Lung (tissue), 12 donors: ENCODE data around the gene ASTN1. TPM values are rescaled to one million over a fixed set of nuclear protein-coding genes. Genes with fewer than 3 reads are reported as not detected.

Experiments used
- ATAC-seq: fragments of 200-7000 bp; cut with Tn5 transposase; one replicate; pipeline ENCODE4 v1.9.1; 2020; ENCODE audit warnings: moderate number of reproducible peaks; ENCODE audit not compliant: insufficient read depth, low FRiP score
- DNase-seq, 3 donors: peaks; one replicate each; pipeline ENCODE4 v3.0.0-alpha.2; 2013 to 2017
- H3K27ac ChIP-seq, 2 donors: one replicate each; pipeline ENCODE4 v1.5.1; 2013; ENCODE audit warnings: mild to moderate bottlenecking in 2 of 2, moderate library complexity in 2 of 2, control low read depth in 1 of 2, inconsistent platforms in 1 of 2, low read depth in 1 of 2, low read length in 1 of 2
- H3K27me3 ChIP-seq, 3 donors: one replicate each; pipeline ENCODE4 v1.5.1; 2013; ENCODE audit warnings: low read length in 2 of 3; ENCODE audit not compliant: control insufficient read depth in 3 of 3, insufficient read depth in 3 of 3
- H3K36me3 ChIP-seq, 4 donors: one replicate each; pipeline ENCODE4 v1.5.1; 2013; ENCODE audit warnings: low read length in 4 of 4, mild to moderate bottlenecking in 1 of 4, moderate library complexity in 1 of 4; ENCODE audit not compliant: control insufficient read depth in 4 of 4, insufficient read depth in 4 of 4
- H3K4me1 ChIP-seq, 5 donors: one replicate each; pipeline ENCODE4 v1.5.1; 2013; ENCODE audit warnings: low read length in 5 of 5, mild to moderate bottlenecking in 2 of 5, moderate library complexity in 1 of 5; ENCODE audit not compliant: control insufficient read depth in 5 of 5, insufficient read depth in 5 of 5
- H3K4me3 ChIP-seq: one replicate; pipeline ENCODE4 v1.5.1; 2013; ENCODE audit warnings: mild to moderate bottlenecking, control low read depth, moderate library complexity
- H3K9ac ChIP-seq, 2 donors: one replicate each; pipeline ENCODE4 v1.5.1; 2013; ENCODE audit warnings: low read length in 2 of 2, control low read depth in 1 of 2; ENCODE audit not compliant: insufficient read depth in 1 of 2
- H3K9me3 ChIP-seq, 4 donors: one replicate each; pipeline ENCODE4 v1.5.1; 2013; ENCODE audit warnings: low read length in 3 of 4, mild to moderate bottlenecking in 1 of 4, moderate library complexity in 1 of 4; ENCODE audit not compliant: control insufficient read depth in 4 of 4, insufficient read depth in 3 of 4
- WGBS, 2 donors: extraction: QIAGEN DNeasy Blood & Tissue Kit; methylation state at CpG; one replicate each; pipeline ENCODE4 v1.1.7; 2013; 5-methylcytosine and 5-hydroxymethylcytosine counted together
- polyA plus RNA-seq, 2 donors: library from polyadenylated mRNA; stranded (reverse); fragments of 200-250 nt; gene quantifications; one replicate each; pipeline ENCODE4 v1.2.1, GENCODE V29; 2013
- total RNA-seq, 2 donors: library from RNA; depleted of rRNA in 1 of 2; stranded (reverse); fragments of >200 nt in 1 of 2; gene quantifications; one replicate each; pipeline ENCODE4 v1.2.1, GENCODE V29; 2014 to 2021
- TF ChIP-seq, protein P1 (sequence below): IDR thresholded peaks from 2 replicates; pipeline ENCODE4 v1.5.1; 2012; ENCODE audit warnings: mild to moderate bottlenecking; ENCODE audit errors: control extremely low read depth, extremely low read depth
- donor health status: control.
- donor health status: control.
- donor health status: Bipolar disorder and iron deficiency.
- donor health status: healthy.
- donor health status: DM: yes; HTN: yes; CAD: no.

Gene ASTN1
- total and polyA plus RNA-seq, 4 donors, result 0.03 to 3.6 (median 0.08) TPM

DNA sequence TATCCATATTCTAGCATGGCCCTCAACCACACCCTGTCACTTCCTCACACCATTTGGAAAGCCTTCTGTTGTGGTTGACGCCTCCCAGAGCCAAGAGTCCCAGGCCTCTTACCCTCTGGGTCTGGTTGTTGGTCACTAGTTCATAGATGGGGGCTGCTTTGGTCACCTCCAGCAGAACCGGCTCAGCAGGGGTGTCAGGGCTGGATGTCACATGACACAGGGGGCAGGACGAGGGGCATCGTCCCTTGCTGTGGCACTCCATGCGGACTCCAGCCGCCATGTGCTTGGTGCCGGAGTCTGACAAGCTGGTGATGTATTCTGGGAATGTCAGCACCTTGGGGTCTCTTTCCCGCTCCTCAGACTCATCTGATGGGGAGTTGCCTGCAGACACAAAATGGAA lies 270.1 kb downstream of the ASTN1 start:
- H3K4me1 ChIP-seq, result peaks cover 0 to 6% (median 0%) of the 10 kb centered on the region in 5 donors
- WGBS, 2 donors, result 88 to 92% methylated on average over 8 of the region's 8 CpGs
- no peak overlapping the region for H3K27ac ChIP-seq
- no peak overlapping the region for H3K9ac ChIP-seq
- DNase-seq, result no peak
- no peaks in the 10 kb centered on the region for H3K9me3 ChIP-seq
- TF ChIP-seq, protein P1, sequence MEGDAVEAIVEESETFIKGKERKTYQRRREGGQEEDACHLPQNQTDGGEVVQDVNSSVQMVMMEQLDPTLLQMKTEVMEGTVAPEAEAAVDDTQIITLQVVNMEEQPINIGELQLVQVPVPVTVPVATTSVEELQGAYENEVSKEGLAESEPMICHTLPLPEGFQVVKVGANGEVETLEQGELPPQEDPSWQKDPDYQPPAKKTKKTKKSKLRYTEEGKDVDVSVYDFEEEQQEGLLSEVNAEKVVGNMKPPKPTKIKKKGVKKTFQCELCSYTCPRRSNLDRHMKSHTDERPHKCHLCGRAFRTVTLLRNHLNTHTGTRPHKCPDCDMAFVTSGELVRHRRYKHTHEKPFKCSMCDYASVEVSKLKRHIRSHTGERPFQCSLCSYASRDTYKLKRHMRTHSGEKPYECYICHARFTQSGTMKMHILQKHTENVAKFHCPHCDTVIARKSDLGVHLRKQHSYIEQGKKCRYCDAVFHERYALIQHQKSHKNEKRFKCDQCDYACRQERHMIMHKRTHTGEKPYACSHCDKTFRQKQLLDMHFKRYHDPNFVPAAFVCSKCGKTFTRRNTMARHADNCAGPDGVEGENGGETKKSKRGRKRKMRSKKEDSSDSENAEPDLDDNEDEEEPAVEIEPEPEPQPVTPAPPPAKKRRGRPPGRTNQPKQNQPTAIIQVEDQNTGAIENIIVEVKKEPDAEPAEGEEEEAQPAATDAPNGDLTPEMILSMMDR, result no peak
- H3K4me3 ChIP-seq, result no peak overlapping the region
- H3K36me3 ChIP-seq, result no peaks in the 10 kb centered on the region
- ATAC-seq, result no peak
- H3K27me3 ChIP-seq, result no peaks in the 10 kb centered on the region

DNA sequence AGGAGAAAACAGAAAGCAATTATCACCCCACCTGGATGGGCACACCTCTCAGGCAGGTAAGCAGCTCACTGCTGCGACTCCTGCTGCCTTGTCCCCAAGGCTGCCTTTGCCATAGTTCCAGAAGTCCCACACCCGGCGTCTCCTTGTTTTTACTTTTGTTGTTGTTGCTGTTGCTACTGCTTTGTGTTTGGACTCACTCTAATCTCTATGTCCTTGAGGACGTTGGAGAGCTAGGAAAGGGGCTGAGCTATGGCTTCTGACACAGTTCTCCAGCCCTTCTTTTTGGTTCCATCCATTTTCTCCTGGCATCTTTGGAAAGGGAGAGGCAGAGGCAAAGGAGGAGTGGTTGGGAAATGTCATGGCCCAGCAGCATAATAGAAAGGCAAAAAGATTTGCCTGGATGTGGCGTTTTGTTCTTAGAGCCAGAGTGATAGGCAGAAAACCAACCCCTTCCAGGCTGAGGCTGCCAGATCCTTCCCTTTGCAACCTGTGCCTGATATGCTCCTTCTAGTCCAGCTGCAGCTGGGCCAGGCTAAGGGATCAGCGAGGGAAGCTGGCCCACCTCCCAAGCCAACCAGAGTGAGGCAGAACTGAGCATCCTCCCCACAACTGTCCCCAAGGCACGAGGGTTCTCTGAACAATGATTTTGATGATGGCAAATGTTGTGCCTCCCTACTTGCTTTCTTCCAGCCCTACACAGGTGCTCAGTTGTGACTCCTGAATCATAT lies 270.7 kb downstream of the ASTN1 start:
- WGBS, 2 donors, result 67 to 85% methylated on average over 7 of the region's 7 CpGs
- H3K4me3 ChIP-seq, result no peak overlapping the region
- DNase-seq, result no peak

DNA sequence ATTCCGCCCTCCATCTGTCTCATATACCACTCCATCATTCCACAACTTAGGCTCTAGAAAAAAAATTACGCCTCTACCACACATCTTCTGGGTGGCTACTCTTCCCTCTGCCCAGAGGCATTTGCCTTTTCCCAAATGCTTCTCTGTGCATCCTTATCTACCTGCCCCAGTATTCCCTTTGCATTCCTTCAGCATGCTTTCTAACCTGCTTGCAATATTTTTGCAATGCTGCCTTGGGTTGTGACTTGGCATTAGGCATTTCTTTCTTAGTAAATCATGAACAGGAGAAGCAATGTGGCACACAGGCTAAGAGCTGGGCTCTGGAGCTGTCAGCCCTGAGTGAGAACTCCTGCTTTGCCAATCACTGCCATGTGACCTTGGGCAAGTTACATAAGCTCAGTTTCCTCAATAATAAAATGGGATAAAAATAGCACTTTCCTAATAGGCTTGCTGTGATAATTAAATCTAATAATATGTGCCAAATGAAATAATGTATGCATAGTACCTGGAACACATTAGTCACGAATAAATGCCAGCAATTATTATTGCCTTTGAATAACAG lies 276.0 kb downstream of the ASTN1 start:
- WGBS, 2 donors, result 86 to 94% methylated on average over 3 of the region's 3 CpGs
- ATAC-seq, result no peak
- no peak overlapping the region for H3K27ac ChIP-seq

More for the DNA sequence above, 270.7 kb downstream of the ASTN1 start:
- no peaks in the 10 kb centered on the region for H3K36me3 ChIP-seq
- no peak for ATAC-seq
- H3K9me3 ChIP-seq, result no peaks in the 10 kb centered on the region
- no peak overlapping the region for H3K27ac ChIP-seq
- peaks cover 0 to 6% (median 0%) of the 10 kb centered on the region in 5 donors for H3K4me1 ChIP-seq
- no peaks in the 10 kb centered on the region for H3K27me3 ChIP-seq
- H3K9ac ChIP-seq, result no peak overlapping the region
- TF ChIP-seq, protein P1, result no peak

More for the DNA sequence above, 276.0 kb downstream of the ASTN1 start:
- no peak for DNase-seq
- no peaks in the 10 kb centered on the region for H3K27me3 ChIP-seq
- H3K9ac ChIP-seq, result no peak overlapping the region
- H3K4me1 ChIP-seq, result no peaks in the 10 kb centered on the region
- TF ChIP-seq, protein P1, result no peak
- H3K4me3 ChIP-seq, result no peak overlapping the region
- H3K36me3 ChIP-seq, result no peaks in the 10 kb centered on the region
- no peaks in the 10 kb centered on the region for H3K9me3 ChIP-seq
